HG03064 (cell line): ENCODE measurements around the gene NHEJ1.

Source experiments
- ATAC-seq: cut with Tn5 transposase; IDR thresholded peaks from one replicate; pipeline ENCODE4 v1.9.1; 2021; ENCODE audit warnings: low read depth; ENCODE audit not compliant: unreplicated experiment

The NHEJ1 gene

DNA sequence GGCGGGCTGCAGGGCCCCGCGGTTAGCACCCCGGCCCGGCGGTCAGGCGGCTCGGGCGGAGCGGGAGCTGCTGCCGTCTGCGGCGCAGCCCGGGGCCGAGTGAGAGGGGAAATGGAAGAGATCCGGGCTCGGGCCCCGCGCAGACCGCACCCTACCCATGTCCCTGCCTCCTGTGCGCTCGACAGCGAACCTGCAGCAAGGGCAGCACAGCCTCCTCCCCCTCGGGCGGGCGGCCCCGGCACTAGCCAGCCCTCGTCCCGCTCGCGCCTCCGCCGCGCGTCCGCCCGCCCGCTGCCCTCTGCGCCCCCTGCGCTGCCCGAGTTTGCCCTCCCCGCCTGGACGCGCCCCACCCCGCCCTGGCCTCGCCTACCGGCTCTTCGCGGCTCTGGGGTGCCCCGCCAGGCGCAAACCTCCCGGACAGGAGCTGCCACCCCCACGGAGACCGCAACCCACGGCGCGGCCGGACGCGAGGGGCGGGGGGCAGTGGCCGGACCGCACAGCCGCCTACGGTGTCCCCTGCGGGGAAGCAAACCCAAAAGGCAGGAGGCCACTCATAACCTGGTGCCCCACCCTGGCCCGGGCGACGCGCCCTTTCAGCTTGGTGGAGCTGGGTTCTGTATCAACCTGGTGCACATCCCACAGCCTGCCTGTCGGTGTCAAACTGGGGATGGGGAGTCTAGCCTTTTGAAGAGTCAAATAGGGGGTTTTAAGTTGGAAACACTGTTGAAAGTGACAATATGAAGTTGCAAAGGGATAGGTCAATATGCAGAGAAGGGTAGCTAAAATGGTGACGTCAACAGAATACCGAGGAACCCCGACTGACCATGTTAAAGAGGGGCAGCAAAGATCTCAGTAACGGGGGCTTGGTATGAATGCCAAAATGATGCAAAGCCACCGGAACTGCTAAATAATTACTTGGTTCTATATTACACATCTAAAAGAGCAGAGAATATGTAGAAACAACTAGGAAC, 99.5 kb downstream of the NHEJ1 start, which contains the start of gene IHH:
Gene IHH, minus strand, starts transcription at position 101 of the 971 bp plus-strand sequence. CDS start 454 bp downstream, outside the sequence.
- no peak for ATAC-seq

- ATAC-seq = no peak
Observed at GRCh38 chr2:219059725-219060682, 100.6 kb downstream of the NHEJ1 start.

GRCh38 chr2:219059375-219059724, 101.3 kb downstream of the NHEJ1 start:
- ATAC-seq = no peak

- no peak for ATAC-seq
Observed at GRCh38 chr2:219058541-219059374, 101.9 kb downstream of the NHEJ1 start.

GRCh38 chr2:219057709-219058540, 102.7 kb downstream of the NHEJ1 start:
- ATAC-seq = peak; percentile 90

- ATAC-seq = no peak
Observed at GRCh38 chr2:219056896-219057708, 103.5 kb downstream of the NHEJ1 start.

DNA sequence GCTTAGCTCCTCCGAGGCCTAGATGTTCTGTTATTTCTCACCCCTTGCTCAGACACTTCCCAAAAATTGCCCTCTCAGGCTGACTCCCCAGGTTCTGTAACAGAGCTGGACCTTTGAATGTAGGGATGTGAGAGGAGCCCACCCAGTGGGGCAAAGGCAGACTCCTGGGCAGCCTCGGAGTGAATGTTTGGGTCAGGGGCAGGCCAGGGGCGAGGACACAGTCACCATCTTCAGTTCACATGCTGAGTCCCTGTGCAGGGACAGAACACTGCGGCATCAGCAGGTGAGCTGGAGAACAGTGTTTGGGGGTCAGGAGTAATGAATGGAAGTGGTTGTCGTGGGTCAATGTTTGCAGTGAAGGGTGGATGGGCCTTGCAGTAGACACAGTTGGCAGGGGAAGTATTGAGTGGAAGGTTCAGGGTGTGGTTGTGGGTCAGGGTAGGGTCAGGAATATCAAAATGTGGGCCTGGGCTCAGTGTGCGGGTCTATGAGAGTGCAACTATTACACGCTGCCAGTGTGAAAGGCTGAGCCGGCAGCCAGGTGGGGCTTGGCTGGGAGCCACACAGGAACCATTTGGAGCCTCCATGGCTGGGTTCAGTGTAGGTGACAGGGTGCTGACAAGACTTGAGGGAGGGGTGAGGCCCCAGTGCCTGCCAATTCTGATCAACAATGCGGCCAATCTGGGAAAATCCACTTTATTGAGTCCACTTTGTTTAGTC, 104.3 kb downstream of the NHEJ1 start:
- ATAC-seq = no peak

DNA sequence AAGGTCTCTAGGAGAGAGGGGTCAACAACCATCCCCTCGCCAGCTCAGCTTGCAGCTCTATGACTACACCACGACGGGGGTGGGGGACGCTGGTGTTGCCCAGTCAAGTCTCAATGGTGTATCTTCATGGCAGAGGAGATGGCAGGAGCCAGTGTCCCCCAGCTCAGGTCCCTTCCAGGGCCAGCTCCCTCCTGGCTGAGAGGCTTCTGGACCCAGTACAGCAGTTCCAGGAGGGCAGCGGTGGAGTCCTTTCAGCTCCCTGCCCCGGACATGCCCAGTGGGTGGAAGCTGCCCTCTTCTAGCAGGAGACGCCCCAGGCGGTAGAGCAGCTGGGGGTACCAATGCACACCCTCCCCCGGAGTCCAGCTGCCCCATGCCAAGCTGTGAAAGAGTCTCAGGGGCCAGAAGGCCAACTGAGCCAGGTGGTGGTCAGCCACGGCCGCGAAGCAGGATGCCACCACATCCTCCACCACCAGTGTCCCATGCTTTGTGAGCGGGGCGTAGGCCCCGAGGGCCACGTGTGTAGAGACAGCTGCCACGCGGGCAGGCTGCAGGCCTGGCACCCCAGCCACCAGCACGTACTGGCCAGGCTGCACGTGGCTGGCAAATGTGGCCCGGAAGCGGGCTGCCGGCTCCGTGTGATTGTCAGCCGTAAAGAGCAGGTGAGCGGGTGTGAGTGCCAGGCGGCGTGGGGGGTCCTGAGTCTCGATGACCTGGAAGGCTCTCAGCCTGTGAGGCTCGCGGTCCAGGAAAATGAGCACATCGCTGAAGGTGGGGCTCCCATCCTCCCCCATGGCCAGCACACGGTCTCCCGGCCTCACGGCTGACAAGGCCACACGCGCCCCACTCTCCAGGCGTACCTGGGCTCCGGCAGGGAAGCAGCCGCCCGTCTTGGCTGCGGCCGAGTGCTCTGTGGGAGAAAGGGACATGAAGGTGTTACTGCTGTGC, 105.4 kb downstream of the NHEJ1 start:
- ATAC-seq = no peak

DNA sequence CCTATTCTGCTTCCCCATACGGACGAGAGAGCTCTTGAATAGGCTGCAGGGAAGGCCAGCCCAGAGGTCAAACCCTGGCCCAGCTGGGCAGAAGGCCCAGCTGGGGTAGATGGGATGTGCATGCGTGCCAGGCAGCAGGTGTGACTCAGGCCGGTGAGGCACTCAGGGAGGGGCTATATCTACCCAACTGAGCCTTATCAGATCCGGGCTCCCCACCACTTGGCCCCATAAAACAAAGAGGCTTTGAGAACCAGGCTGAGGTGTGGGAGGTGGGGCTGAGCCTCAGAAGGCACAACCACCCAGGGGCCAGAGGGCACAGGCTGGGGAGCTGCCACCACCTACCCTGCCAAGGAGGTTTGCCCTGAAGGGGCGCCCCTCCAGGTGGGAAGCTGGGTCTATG, 111.3 kb downstream of the NHEJ1 start:
- no peak for ATAC-seq

DNA sequence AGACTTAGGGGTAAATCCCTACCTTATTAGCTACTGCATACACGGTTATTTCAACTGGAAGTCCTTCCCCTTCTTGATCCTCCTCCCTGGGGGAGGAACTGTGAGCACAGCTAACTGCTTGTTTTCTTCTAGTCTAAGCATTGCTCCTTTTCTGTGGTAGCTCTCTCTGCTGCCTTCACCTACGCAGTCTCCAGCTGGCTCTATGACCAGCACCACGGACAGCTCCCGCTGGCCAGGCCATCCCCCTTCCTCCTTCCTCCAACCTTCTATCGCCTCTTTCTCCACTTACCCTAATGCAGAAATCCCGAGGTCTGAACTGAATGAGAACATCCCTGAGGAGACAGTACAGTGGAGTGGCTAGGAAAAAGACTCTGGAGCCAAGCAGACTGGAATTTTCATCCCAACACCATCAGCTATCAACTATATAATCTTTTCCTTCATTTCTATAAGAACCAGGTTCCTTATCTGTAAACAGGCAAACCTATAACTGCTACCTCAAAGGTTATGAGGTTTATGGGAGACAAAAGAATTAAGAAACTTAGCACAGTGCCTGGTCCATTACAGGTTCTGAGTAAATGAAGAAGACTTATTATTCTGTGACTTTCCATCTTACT, 114.6 kb downstream of the NHEJ1 start:
- ATAC-seq = no peak

GRCh38 chr2:219042750-219043149, 117.9 kb downstream of the NHEJ1 start:
- no peak for ATAC-seq

- no peak for ATAC-seq
Observed at GRCh38 chr2:219042157-219042556, 118.5 kb downstream of the NHEJ1 start.

DNA sequence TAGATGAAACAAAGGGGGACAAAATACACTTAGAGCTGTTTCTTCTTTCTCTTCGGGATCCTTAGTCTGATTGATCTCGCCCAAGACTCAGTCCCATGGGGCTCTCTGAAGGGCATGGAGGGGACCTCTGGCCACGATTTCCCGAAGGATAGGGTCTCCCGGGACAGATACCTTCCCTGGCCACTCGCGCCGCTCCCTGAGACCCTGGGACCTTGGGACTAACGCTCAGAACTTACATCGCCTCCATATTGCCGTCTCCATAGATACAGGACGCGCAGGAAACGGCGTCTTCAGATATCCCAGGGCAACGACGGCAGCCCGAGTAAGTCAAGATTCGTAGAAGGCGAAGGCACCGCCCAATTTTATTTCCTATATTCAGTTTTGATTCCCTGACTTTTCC, 119.4 kb downstream of the NHEJ1 start, which contains the start of gene CFAP65:
Gene CFAP65, minus strand, starts transcription at position 265 of the 400 bp plus-strand sequence. CDS start 2,468 bp downstream, outside the sequence.
- no peak for ATAC-seq

- ATAC-seq = no peak
Observed at GRCh38 chr2:219038600-219038999, 122.0 kb downstream of the NHEJ1 start.

DNA sequence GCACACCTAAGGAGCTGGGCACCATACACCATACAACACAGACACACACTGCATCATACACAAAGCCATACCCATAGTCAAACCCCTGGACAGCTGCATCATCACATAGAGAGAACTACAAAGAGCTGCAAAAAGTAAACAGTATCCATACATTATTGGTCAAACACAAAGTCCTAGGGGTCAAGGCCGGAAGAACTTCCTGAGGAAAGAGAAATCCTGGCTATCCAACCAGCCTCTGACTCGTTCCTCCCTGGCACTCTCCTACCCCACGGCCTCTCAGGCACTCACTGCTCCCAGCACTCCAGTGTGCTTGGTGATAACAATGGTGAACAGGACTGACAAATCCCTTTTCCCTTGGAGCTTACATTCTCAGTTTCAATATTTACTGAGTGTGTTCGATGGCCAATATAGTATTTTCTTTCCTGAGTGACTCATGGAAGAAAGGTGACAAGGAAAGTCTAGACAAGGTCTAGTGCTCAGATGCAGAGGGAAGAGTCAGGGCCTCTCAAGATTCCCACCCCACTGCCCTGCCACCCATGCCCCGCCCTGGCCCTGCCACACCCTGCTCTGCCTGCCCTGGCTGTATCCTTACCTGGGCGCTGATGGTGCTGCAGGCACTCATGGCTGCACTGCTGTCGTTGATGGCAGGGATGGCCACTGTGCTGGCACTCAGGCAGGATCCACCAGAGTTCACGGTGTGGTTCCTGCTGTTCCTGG, 122.7 kb downstream of the NHEJ1 start:
- ATAC-seq = no peak

GRCh38 chr2:219035942-219036341, 124.7 kb downstream of the NHEJ1 start:
- ATAC-seq = no peak
